PC-9 (cell line): ENCODE measurements around the gene UGT1A7.

Experiments
- EZH2 ChIP-seq: fragments of 200-600 bp; sonication (generic); IDR thresholded peaks from 2 replicates; pipeline ENCODE4 v1.8.0; 2017; ENCODE audit warnings: antibody characterized with exemption, low read depth
- TF ChIP-seq, protein P1 (sequence below): fragments of 200-600 bp; sonication (generic); conservative IDR thresholded peaks from 2 replicates; pipeline ENCODE4 v1.6.1; 2017; ENCODE audit warnings: mixed run types, antibody characterized with exemption, mild to moderate bottlenecking, moderate library complexity

DNA sequence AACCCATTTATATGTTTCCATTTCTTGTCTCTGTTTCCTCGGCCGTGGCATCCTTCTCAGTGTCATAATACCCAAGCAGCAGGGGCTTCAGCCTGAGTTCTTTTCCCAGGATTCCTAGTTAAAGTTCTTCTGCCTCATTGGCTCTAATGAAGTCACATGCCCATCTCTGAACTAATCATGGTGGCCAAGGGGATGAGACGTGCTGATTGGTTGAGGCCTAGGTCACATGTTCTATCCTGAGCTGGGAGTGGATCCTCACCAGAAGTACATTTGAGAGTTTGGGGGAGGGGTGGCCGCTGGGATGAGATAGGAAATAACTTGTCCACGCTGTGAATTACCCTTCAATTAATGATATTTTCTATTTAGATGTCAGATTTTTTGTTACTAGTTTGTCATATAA, 27.2 kb downstream of the UGT1A7 start:
- TF ChIP-seq, protein P1, sequence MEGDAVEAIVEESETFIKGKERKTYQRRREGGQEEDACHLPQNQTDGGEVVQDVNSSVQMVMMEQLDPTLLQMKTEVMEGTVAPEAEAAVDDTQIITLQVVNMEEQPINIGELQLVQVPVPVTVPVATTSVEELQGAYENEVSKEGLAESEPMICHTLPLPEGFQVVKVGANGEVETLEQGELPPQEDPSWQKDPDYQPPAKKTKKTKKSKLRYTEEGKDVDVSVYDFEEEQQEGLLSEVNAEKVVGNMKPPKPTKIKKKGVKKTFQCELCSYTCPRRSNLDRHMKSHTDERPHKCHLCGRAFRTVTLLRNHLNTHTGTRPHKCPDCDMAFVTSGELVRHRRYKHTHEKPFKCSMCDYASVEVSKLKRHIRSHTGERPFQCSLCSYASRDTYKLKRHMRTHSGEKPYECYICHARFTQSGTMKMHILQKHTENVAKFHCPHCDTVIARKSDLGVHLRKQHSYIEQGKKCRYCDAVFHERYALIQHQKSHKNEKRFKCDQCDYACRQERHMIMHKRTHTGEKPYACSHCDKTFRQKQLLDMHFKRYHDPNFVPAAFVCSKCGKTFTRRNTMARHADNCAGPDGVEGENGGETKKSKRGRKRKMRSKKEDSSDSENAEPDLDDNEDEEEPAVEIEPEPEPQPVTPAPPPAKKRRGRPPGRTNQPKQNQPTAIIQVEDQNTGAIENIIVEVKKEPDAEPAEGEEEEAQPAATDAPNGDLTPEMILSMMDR = no peak
- no peak for TF ChIP-seq EZH2
